NCI-H446 (cell line): ENCODE results near the gene ARHGAP4.

ENCODE experiments used
- DNase-seq, 2 experiments: peaks; one replicate each; lab custom pipeline; 2025; lab: John Stamatoyannopoulos, UW

ARHGAP4 gene

GRCh38 chrX:153906126-153906917, 19.7 kb downstream of the ARHGAP4 start:
- DNase-seq: no peak

- no peak for DNase-seq
Measured at GRCh38 chrX:153905481-153906095, 20.5 kb downstream of the ARHGAP4 start.

GRCh38 chrX:153903991-153904957, 21.8 kb downstream of the ARHGAP4 start, which contains the start of gene AVPR2:
Gene AVPR2 (plus strand): TSS chrX:153904673. CDS start chrX:153905146, 473 bp downstream.
- DNase-seq: no peak

GRCh38 chrX:153903238-153903980, 22.7 kb downstream of the ARHGAP4 start:
- DNase-seq: no peak

GRCh38 chrX:153902385-153902784, 23.7 kb downstream of the ARHGAP4 start:
- no peak for DNase-seq

- DNase-seq: no peak
Measured at GRCh38 chrX:153901753-153902140, 24.3 kb downstream of the ARHGAP4 start.

GRCh38 chrX:153900831-153901752, 25.0 kb downstream of the ARHGAP4 start:
- DNase-seq: peak in 1 of 2 experiments; percentile 24

GRCh38 chrX:153897899-153898298, 28.2 kb downstream of the ARHGAP4 start:
- no peak for DNase-seq

GRCh38 chrX:153889123-153889522, 36.9 kb downstream of the ARHGAP4 start:
- no peak for DNase-seq

GRCh38 chrX:153888344-153888743, 37.7 kb downstream of the ARHGAP4 start:
- no peak for DNase-seq

- DNase-seq: no peak
Measured at GRCh38 chrX:153887385-153887784, 38.7 kb downstream of the ARHGAP4 start.

- DNase-seq: no peak
Measured at GRCh38 chrX:153886915-153887314, 39.1 kb downstream of the ARHGAP4 start.

- no peak for DNase-seq
Measured at GRCh38 chrX:153885968-153886903, 39.8 kb downstream of the ARHGAP4 start, which contains the start of gene L1CAM. Gene L1CAM (minus strand): TSS chrX:153886173. CDS start chrX:153875836, 10,337 bp downstream.

- no peak for DNase-seq
Measured at GRCh38 chrX:153885208-153885787, 40.8 kb downstream of the ARHGAP4 start.

- DNase-seq: no peak
Measured at GRCh38 chrX:153884590-153884989, 41.5 kb downstream of the ARHGAP4 start.

- no peak for DNase-seq
Measured at GRCh38 chrX:153884136-153884535, 41.9 kb downstream of the ARHGAP4 start.

GRCh38 chrX:153883163-153883843, 42.8 kb downstream of the ARHGAP4 start:
- no peak for DNase-seq

- DNase-seq: no peak
Measured at GRCh38 chrX:153882557-153882956, 43.5 kb downstream of the ARHGAP4 start.
